Measurements from ENCODE around the gene ABO.

GRCh38 chr9:133273819-133274218 is 1.2 kb downstream of the ABO start:
- TF ChIP-seq REST (IDR thresholded peaks at IDR 0.05; ENCODE audit: low read depth) (no peak), CEBPB (IDR thresholded peaks at IDR 0.05) (no peak), EP300 (IDR thresholded peaks at IDR 0.05; ENCODE audit: borderline replicate concordance) (no peak), YY1 (IDR thresholded peaks at IDR 0.05; ENCODE audit: low read depth) (no peak), EGR1 (IDR thresholded peaks at IDR 0.05) (no peak)
- TF ChIP-seq, protein P1, sequence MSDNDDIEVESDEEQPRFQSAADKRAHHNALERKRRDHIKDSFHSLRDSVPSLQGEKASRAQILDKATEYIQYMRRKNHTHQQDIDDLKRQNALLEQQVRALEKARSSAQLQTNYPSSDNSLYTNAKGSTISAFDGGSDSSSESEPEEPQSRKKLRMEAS (IDR thresholded peaks at IDR 0.05): no peak
